Erythroblast (primary cell): ENCODE measurements around the gene SGCD.

Experiments used
- DNase-seq, 2 experiments: peaks; one replicate each; lab custom pipeline; 2025; lab: John Stamatoyannopoulos, UW
- GATA1 ChIP-seq: IDR thresholded peaks from 2 replicates; pipeline ENCODE4 v1.6.1; 2011; ENCODE audit warnings: low read depth, mild to moderate bottlenecking, control low read depth, low read length, moderate library complexity
- POLR2A ChIP-seq: IDR thresholded peaks from 2 replicates; pipeline ENCODE4 v1.6.1; 2011; ENCODE audit warnings: mild to moderate bottlenecking, low read length

The SGCD gene

DNA sequence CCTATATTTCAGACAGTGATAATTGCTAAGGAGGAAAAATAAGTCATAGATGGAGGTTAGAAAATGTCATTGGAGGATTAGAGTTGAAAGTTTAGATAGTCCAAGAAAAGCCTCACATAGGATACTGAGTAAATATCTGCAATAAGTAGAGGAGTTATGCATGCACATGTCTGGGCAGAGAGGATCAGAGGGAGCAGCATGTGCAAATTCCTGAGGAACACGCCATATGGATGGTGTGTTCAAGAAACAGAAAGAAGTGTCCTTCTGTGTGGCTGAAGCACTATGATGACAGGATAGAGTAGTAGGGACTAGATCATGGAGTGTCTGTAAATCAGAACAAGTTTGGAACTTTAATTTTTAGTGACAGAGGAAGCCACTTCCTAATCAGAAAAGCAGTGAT lies 52.2 kb downstream of the SGCD start:
- no peak for TF ChIP-seq GATA1
- TF ChIP-seq POLR2A = no peak
- DNase-seq = no peak

DNA sequence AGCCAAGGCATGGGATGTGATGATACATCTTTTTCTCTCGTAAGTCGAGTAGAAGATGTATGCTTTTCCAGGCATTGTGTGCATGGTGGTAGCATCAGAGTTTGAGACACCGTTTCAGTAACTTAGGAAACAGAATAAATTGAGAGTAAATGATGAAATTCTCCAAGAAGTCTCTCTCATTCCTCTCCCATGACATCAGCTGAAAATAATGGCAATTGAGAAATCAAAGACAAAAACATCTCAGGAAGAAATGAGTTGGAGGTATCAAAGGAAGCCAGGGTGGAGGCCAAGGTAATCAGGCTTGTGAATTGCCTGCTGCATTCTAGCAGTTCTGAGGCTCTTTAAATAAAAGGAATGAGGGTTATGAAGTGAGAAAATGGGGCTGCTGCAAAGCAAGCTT lies 53.9 kb downstream of the SGCD start:
- DNase-seq = no peak

GRCh38 chr5:156383510-156384265 lies 56.7 kb downstream of the SGCD start:
- no peak for DNase-seq
- TF ChIP-seq GATA1 (no peak), POLR2A (no peak)

More for the DNA sequence above, 53.9 kb downstream of the SGCD start:
- no peak for TF ChIP-seq GATA1
- no peak for TF ChIP-seq POLR2A

DNA sequence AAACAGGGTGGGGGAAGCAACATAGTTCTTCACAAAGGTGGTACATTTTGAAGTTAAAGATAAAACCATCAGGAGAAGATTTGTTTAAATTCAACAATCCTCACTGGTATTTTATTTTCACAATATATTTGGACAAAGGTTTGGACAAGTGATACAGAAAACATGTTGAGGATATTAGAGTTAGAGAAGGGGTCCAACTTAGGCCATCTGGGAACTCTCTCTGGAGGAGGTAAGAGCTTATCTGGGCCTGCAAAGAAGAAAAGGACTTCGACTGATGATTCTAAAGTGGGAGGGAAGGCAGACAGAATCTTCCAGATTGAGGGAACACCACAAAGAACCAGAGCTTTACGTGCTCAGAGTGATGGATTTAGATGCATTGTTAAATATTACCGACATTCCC lies 58.5 kb downstream of the SGCD start:
- TF ChIP-seq POLR2A (no peak), GATA1 (no peak)
- no peak for DNase-seq

DNA sequence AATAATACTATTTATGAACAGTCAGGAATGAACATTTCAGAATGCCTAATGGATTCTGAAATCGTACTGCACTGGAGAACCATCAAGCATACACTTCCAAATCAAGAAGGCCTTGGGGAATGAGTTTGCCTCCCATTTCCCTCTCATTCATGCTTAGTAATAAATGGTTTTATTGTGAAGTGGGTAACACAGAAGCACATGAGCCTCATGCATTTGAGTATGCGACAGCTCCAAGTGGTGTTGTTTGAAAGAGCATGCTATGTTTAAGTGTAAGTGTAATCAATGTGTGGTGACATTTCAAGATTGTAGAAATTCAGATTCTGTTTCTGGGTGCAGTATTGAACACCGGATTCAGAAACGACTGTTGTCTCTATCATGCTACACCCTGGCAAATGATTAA lies 60.0 kb downstream of the SGCD start:
- DNase-seq = no peak
- no peak for TF ChIP-seq GATA1
- no peak for TF ChIP-seq POLR2A

DNA sequence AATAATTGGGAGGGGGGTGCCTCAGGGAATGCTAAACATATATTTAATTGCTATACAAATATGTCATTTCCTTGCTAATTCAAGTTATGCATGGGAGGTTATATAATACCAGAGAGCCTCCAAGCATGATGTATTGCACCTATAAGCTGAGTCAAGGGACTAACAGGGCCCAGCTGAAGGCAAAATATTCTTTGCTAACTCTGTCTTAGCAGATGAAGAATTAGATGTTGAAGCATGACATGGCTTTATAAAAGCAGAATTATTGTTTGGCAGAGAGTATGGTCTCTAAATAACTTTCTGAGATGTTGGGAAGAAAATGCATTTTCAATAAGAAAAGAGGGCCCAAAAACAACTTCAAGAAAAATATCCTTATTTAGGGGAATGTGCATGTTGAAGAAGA lies 60.4 kb downstream of the SGCD start:
- TF ChIP-seq POLR2A (no peak), GATA1 (no peak)
- no peak for DNase-seq

DNA sequence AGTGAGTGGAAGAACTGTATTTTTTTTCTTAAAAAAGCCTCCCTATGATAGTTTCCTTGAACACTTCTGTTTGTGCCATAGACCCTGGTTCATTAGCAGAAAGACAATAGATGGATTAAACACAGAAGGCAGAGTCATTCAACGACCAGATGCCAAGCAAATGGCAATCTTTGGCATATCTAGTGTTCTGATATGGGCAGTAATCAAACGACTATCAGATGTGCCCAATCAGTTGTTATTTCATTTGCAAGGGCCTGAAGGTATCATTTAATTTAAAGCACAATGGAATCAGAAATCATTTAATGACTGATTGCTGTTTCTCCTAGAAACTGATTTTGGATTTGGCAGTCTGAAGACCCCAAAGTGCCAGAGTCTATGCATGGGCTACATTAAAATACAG lies 61.3 kb downstream of the SGCD start:
- DNase-seq = no peak
- TF ChIP-seq POLR2A (no peak), GATA1 (no peak)

- DNase-seq = no peak
- TF ChIP-seq GATA1 (no peak), POLR2A (no peak)
Measured at GRCh38 chr5:156391139-156391538, 64.2 kb downstream of the SGCD start.

DNA sequence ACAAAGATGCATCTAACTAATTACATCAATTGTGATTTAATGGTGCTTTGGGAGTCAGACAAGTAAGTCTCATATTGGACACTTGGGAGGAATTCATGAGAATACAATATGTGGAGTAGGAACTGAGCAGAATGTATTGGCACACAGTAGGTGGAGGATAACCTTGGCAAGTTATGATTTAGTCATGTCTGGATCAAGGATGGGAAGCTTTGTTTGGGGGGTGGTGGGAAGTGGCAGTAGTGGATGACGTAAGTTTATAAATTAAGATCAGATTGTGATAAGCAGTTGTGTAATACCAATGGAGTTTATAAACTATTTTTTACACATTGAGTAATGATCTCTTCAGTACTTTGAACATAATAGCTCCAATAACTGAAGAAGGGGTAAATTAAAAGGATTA lies 67.0 kb downstream of the SGCD start:
- DNase-seq = no peak
- no peak for TF ChIP-seq POLR2A
- no peak for TF ChIP-seq GATA1

GRCh38 chr5:156394642-156395305 lies 67.8 kb downstream of the SGCD start:
- no peak for DNase-seq
- no peak for TF ChIP-seq POLR2A

- no peak for DNase-seq
- TF ChIP-seq GATA1 = no peak
- no peak for TF ChIP-seq POLR2A
Measured at GRCh38 chr5:156395306-156395675, 68.3 kb downstream of the SGCD start.

DNA sequence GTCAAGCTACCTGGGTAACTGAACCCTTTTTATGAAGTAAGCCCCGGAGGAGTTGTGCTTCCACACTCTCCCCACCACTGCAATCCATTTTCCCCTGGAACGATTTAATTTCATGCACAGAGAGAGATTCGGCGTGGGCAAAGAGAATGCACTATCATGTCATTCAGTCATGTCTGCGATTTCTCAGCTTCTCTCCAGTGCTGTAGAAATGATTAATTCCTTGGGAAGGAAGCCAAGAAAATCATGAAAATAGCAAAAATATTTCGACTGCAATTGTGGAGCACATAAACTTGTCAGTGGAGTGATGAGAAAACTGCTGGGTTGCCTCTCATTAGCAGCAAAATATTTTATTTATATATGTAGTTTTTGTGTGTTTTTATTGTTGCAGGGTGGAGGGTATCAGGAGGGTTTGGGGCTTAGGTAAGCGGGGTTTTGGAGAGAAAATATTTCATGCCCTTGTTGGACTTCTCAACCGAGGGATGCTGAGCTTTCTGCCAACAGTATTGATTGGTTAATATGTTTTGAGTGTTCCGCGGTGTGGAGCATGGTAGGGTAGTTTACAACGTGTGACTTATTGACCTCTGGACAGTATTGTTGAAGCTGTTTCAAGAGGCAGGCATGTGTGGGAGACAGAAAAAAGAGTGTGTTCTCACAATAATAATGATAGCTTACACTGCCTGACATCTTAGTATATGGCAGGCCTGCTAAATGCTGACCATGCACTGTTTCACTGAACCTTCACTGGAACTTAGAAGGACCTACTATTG lies 69.3 kb downstream of the SGCD start:
- no peak for DNase-seq
- TF ChIP-seq GATA1 (no peak), POLR2A (no peak)

DNA sequence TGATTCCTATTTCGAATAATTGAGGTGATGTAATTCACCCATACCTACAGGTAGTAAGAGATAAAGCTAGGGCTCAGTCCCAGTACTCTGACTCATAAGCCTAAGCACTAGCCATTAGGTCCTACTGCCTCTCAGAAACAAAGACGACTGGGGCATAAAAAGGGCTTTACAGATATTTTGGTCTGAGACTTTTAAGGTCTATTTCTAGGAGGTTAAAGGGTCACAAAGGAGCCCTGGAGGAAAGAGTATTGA lies 69.8 kb downstream of the SGCD start:
- DNase-seq = no peak
- TF ChIP-seq GATA1 = no peak
- no peak for TF ChIP-seq POLR2A

DNA sequence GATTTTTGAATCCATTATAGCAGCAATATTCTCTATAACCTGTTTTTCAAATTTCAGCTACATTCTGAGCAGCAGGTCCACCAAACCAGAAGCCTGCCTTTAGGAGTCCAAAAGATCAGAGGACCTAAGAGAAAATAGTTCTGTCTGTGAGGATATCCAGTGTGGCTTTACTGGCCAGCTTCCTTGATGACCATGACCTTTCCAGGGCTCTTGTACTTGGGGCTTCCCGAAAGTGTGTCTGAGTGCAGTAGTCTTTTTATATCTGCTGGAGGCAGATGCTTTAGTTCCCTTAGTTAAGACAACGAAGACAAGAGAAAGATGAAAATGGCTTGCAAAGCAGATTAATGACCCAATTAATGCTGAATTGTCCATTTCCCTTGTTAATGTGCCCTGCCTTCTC lies 72.4 kb downstream of the SGCD start:
- TF ChIP-seq GATA1 (no peak), POLR2A (no peak)
- DNase-seq = no peak

- DNase-seq = no peak
- TF ChIP-seq POLR2A = no peak
- no peak for TF ChIP-seq GATA1
Measured at GRCh38 chr5:156400231-156400986, 73.4 kb downstream of the SGCD start.
